Tibial nerve (tissue), 4 donors: ENCODE results near the gene ONECUT1. TPM values are rescaled to one million over a fixed set of nuclear protein-coding genes. Genes with fewer than 3 reads are reported as not detected.

Source experiments
- DNase-seq, 2 donors: peaks; one replicate each; pipeline ENCODE4 v3.0.0-alpha.2; 2019; ENCODE audit warnings: low spot score in 2 of 2
- H3K27ac ChIP-seq, 4 donors: fragments of 200-600 bp; sonication (generic) in 3 of 4; one replicate each; pipeline ENCODE4 v1.5.1; 2017 to 2019; ENCODE audit warnings: mild to moderate bottlenecking in 1 of 4
- H3K27me3 ChIP-seq, 2 donors: fragments of 200-600 bp; sonication (generic) in 1 of 2; one replicate each; pipeline versions ENCODE4 v1.5.1 to v1.6.0; 2017 to 2019
- H3K36me3 ChIP-seq, 3 donors: fragments of 200-600 bp; sonication (generic); one replicate each; pipeline ENCODE4 v1.5.1; 2018 to 2019
- H3K4me1 ChIP-seq, 4 donors: fragments of 200-600 bp; sonication (generic) in 3 of 4; one replicate each; pipeline ENCODE4 v1.5.1; 2017 to 2019
- H3K4me3 ChIP-seq, 4 donors: fragments of 200-600 bp; sonication (generic) in 3 of 4; one replicate each; pipeline ENCODE4 v1.5.1; 2017 to 2019; ENCODE audit warnings: mild to moderate bottlenecking in 1 of 4, moderate library complexity in 1 of 4
- H3K9me3 ChIP-seq, 4 donors: fragments of 200-600 bp; sonication (generic) in 3 of 4; one replicate each; pipeline ENCODE4 v1.5.1; 2017 to 2019
- CTCF ChIP-seq, 5 experiments: fragments of 200-600 bp in 3 of 5; fragments of 450-650 bp in 2 of 5; sonication (generic) in 3 of 5; IDR thresholded peaks; one replicate each; pipeline ENCODE4 v1.5.1; 2016 to 2019; ENCODE audit warnings: antibody characterized with exemption in 5 of 5, mild to moderate bottlenecking in 3 of 5, moderate library complexity in 2 of 5
- EP300 ChIP-seq, 2 donors: sonication (generic); formaldehyde crosslinking; IDR thresholded peaks; one replicate each; pipeline ENCODE4 v1.6.1; 2017; ENCODE audit warnings: antibody characterized with exemption in 2 of 2, mild to moderate bottlenecking in 1 of 2
- POLR2A ChIP-seq, 2 donors: fragments of 450-650 bp; IDR thresholded peaks; one replicate each; pipeline ENCODE4 v1.6.1; 2017; ENCODE audit warnings: antibody characterized with exemption in 2 of 2, mild to moderate bottlenecking in 2 of 2, moderate library complexity in 2 of 2
- WGBS, 2 donors: methylation state at CpG; one replicate each; pipeline ENCODE4 v1.1.5; 2018; 5-methylcytosine and 5-hydroxymethylcytosine counted together
- total RNA-seq, 4 donors: library from RNA; depleted of rRNA; stranded (reverse); fragments of >200 nt; gene quantifications; one replicate each; pipeline ENCODE4 v1.1.0, GENCODE V29; 2016

Gene ONECUT1
- total RNA-seq, 4 donors from 2014 or later = 0.22 to 2.4 TPM; not detected in 2

DNA sequence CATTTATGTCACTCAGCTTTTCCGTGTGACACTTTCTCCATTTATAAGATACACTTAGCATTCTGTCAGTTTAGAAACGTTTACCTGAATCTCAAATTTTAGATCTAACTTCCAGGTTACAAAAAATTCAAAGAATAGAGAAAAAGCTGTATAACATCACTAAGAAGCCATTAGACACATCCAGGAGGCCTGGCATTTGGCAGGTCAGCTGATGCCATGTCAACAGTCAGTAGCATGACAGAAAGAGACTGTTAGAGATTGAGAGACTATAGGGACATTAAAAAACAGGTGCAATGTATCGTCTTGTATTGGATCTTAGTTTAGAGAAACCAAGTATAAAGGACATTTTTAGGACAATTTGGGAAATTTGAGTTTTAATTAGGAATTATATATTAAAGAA lies 57.6 kb downstream of the ONECUT1 start:
- TF ChIP-seq EP300 (IDR thresholded peaks at IDR 0.05) = no peak
- no peak for TF ChIP-seq POLR2A (IDR thresholded peaks at IDR 0.05)
- no peak for TF ChIP-seq CTCF (IDR thresholded peaks at IDR 0.05)
- 86 to 88% methylated on average over 3 of the region's 3 CpGs for WGBS, 2 donors
- no peak for DNase-seq
- no peaks in the 10 kb centered on the region for H3K36me3 ChIP-seq
- H3K4me1 ChIP-seq = peaks cover 0 to 8% (median 3%) of the 10 kb centered on the region in 4 donors
- H3K9me3 ChIP-seq = no peaks in the 10 kb centered on the region
- H3K27me3 ChIP-seq = no peaks in the 10 kb centered on the region
- H3K27ac ChIP-seq = no peak overlapping the region
- H3K4me3 ChIP-seq = no peak overlapping the region

DNA sequence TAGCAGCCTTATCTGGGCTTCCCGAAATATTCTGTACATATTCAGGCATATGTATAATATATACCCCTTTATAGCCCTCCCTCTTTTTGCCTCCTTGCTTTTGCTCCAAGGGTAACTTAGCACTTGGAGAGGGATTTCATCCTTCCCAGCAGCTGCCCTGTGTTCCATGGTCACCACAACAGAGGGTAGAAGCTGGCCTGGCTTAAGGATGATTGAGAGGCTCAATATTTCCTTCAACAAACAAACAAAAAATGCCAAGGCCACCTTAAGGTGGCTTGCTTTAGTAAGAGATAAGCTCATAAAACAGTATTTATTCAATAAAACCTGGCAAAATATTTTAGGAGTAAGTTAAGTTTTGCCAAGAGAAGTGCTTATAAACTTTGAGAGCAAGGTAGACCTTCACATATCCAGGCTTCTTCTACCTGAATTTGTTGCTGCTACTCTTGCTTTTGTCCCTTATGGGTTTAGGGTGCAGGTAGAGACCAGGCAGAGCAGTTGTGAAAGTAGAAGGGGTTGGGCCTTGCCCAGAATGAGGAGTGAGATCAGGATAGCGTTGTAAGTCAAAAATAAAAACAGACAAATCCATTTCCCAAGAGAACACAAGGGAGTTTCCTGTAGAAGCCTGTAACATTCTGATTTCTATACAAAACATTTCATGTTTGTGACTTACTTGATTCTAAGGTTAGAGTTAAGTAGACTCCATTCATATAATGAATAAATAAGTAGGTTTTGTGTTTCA lies 58.2 kb downstream of the ONECUT1 start:
- H3K27me3 ChIP-seq = no peaks in the 10 kb centered on the region
- H3K36me3 ChIP-seq = no peaks in the 10 kb centered on the region
- H3K4me1 ChIP-seq = peaks cover 0 to 8% (median 3%) of the 10 kb centered on the region in 4 donors
- no peaks in the 10 kb centered on the region for H3K9me3 ChIP-seq
- DNase-seq = no peak
- WGBS, 2 donors = 75 to 80% methylated on average over 2 of the region's 2 CpGs
- TF ChIP-seq EP300 (IDR thresholded peaks at IDR 0.05) (no peak), CTCF (IDR thresholded peaks at IDR 0.05) (no peak), POLR2A (IDR thresholded peaks at IDR 0.05) (no peak)
- no peak overlapping the region for H3K4me3 ChIP-seq
- H3K27ac ChIP-seq = no peak overlapping the region

GRCh38 chr15:52731004-52731403 lies 59.1 kb downstream of the ONECUT1 start:
- H3K27ac ChIP-seq = no peak overlapping the region
- no peaks in the 10 kb centered on the region for H3K27me3 ChIP-seq
- H3K4me1 ChIP-seq = peaks cover 0 to 8% (median 3%) of the 10 kb centered on the region in 4 donors
- no peak overlapping the region for H3K4me3 ChIP-seq
- TF ChIP-seq POLR2A (IDR thresholded peaks at IDR 0.05) = no peak
- TF ChIP-seq CTCF (IDR thresholded peaks at IDR 0.05) = no peak
- TF ChIP-seq EP300 (IDR thresholded peaks at IDR 0.05) = no peak
- H3K9me3 ChIP-seq = no peaks in the 10 kb centered on the region
- no peak for DNase-seq
- WGBS, 2 donors = 55 to 81% methylated on average over 3 of the region's 3 CpGs
- no peaks in the 10 kb centered on the region for H3K36me3 ChIP-seq

DNA sequence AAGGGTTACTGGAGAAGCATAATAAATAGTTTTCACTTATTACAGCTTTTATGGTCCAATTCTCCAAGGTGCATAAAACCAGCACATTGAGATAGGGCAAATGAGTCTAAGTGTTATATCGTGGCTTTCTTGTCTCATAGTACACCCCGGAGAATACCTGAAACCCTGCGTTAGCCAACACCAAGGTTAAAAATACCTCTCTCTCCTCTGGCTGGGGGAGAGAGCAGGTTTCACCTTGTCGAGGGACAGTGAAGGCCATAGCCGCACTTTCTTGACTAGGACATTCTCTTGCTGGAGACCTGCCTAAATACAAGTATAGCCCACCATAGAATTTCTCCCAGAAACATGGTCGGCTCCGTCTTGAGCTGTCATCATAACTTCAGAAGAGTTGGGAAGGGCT lies 59.5 kb downstream of the ONECUT1 start:
- no peaks in the 10 kb centered on the region for H3K9me3 ChIP-seq
- TF ChIP-seq EP300 (IDR thresholded peaks at IDR 0.05) = no peak
- no peak for TF ChIP-seq POLR2A (IDR thresholded peaks at IDR 0.05)
- no peak for TF ChIP-seq CTCF (IDR thresholded peaks at IDR 0.05)
- no peaks in the 10 kb centered on the region for H3K36me3 ChIP-seq
- H3K27me3 ChIP-seq = no peaks in the 10 kb centered on the region
- H3K4me1 ChIP-seq = peaks cover 0 to 8% (median 3%) of the 10 kb centered on the region in 4 donors
- DNase-seq = no peak
- no peak overlapping the region for H3K27ac ChIP-seq
- H3K4me3 ChIP-seq = no peak overlapping the region
- WGBS, 2 donors = 63 to 84% methylated on average over 7 of the region's 7 CpGs

GRCh38 chr15:52730173-52730572 lies 60.0 kb downstream of the ONECUT1 start:
- WGBS, 2 donors = 54 to 59% methylated on average over 4 of the region's 4 CpGs
- Histone ChIP-seq H3K36me3 (no peaks in the 10 kb centered on the region), H3K4me3 (no peak overlapping the region), H3K9me3 (no peaks in the 10 kb centered on the region), H3K4me1 (peaks cover 0 to 8% (median 3%) of the 10 kb centered on the region in 4 donors), H3K27me3 (no peaks in the 10 kb centered on the region), H3K27ac (no peak overlapping the region)
- DNase-seq = no peak
- TF ChIP-seq POLR2A (IDR thresholded peaks at IDR 0.05) = no peak
- TF ChIP-seq EP300 (IDR thresholded peaks at IDR 0.05) = peak in 1 of 2 donors; percentile 53
